HG03039 (cell line): ENCODE results near the gene CDKN1B.

ENCODE experiments used
- ATAC-seq: cut with Tn5 transposase; IDR thresholded peaks from one replicate; pipeline ENCODE4 v1.9.1; 2021; ENCODE audit warnings: mild to moderate bottlenecking, moderate library complexity; ENCODE audit not compliant: unreplicated experiment

Gene CDKN1B

DNA sequence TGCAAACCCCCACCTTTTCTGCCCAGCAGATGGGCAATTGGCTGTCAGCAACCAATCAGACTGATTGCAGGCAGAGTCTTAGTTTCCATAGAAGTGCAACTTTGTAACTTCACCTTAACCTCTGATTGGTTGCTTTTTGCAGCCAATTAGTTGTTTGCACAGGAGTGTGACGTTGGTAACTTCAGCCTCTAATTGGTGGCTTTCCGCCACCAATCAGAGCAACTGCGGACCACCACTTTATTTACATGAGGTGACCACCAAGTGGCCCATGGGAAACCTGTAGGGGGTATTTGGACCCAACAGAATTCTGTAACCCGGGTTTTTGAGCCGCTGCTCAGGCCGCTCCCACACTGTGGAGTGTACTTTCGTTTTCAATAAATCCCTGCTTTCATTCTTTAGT is 32.3 kb downstream of the CDKN1B start:
- no peak for ATAC-seq

DNA sequence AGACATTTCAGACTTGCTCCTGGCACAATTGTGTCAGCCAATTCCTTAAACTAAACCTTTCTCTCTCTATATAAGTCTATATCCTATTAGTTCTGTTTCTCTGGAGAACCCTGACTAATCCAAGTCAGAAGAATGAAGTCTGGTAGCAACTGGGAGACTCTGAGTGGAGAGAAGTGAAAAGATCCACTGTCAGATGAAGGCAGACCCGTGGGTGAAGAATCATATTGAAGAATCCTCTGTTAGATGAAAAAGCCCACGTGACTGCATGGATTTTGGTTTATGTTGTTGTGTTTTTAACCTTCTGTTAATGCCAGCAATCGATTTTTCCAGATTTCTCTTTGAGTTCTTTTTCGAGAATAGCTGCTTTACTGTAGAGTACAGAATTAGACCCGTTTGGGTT is 38.8 kb downstream of the CDKN1B start:
- no peak for ATAC-seq

DNA sequence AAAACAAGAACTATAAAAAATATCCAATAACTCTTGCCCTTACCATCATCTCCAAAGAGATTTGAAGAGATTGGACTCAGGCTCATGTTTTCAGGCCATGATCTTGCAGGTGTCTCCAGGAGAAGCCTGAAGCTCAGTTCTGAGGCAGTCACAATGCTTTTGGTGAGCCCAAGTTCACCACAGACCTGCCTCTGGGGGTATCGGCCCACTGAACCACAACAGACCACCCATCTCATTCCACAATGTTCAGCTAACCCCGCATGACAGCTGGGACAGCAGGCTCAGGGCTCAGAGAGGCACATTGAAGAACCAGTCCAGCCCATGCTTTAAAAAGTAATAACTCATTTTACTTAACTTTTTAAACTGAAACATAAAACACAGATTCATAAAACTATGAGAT is 40.0 kb downstream of the CDKN1B start:
- ATAC-seq = no peak

DNA sequence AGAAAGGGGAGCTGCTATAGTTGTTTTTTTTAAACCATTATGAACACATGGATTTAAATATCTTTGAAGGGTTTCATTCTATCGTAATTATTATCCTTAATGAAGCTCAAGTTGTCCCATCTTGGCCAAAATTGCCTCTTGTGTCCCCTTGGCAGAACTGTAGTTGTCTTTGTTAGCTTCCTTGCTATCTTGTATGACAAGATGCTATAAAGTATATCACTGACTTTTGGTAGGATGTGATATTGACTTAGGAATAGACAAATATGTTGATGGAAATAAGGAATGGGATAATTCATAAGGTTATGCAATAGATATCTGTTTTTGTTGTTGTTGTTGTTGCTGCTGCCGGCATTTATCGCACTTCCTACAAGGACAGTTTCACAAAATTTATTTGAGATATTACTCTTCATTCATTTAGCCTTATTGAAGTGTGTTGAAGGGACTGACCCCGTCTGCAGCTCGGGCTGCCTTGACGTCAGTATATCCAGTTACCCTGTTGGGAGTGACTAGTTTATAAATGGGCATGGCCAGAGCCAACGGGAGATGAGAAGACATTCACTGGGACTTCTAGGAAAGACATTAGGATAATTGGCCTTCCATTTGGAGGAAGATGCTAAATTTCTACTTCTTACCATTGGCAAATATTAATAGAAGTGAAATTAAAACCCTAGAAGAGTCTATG is 42.2 kb downstream of the CDKN1B start:
- ATAC-seq = no peak

DNA sequence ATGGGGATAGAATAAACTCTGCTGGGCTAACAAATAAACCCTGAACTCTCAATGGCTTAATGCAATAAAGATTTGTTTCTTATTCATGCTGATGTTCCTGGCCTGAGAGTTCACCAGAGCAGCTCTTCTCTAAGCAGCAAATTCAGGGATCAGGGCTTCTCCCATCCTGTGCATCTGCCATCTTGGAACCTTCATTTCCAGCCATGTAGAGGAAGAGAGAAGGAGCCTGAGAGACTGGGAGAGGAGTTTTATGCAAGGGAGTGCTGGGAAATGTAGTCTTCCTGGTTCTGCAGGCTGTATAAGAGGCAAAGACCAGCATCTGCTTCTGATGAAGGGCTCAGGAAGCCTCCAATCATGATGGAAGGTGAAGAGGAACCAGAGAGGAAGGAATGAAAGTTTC is 47.7 kb downstream of the CDKN1B start:
- no peak for ATAC-seq

DNA sequence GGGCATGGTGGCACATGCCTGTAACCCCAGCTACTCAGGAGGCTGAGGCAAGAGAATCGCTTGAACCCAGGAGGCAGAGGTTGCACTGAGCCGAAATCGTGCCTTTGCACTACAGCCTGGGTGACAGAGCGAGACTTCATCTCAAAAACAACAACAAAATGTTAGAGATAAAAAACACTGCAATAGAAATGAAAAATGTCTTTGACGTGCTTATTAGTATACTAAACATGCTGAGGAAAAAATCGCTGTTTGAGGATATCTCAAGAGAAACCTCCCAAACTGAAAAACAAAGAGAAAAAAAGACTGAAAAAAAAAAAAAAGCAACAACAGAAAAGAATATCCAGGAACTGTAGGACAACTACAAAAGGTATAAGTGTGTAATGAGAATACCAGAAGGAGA is 53.1 kb downstream of the CDKN1B start:
- no peak for ATAC-seq
